ENCODE results near the gene ABCE1. TPM values are rescaled to one million over a fixed set of nuclear protein-coding genes. Genes with fewer than 3 reads are reported as not detected.

The ABCE1 gene
- total and polyA plus RNA-seq, 4 donors: 19.0 to 72.6 (median 44.8) TPM

DNA sequence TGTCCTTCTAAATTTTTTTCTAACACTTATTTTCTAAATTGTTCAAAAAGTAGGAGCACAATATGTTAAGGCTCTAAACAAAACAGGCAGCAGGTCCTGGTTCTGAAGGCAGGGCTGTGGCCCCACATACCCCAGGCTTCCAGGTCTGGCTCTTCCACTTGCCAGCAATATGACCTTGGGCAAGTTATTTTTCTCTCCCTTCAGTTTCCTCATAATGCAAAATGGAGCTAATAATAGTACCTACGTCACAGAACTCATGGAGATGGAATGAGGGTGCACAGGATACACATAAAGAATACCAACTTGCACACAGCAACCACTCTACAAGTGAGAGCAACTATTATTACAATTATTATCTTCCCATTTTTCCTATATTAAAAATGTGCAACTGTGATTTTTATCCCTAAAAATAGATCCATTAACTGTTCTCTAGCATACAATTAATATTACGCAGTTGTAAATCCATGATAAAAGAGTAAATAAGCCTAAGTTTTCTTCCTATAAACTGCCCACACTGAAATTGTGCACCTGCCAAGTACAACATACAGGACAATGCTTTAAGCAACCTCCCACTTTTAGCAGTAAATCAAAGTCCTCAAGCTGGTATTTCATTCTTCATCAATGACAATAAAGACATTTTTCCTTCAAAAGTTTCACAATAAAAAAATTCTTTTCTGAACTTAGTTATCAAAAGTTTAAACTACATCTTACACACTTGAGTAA is 55.2 kb downstream of the ABCE1 start:
- Histone ChIP-seq H3K9me3 (ENCODE audit: control insufficient read depth in 4 of 4, insufficient read depth in 3 of 4, low read length in 3 of 4) (no peaks in the 10 kb centered on the region), H3K27ac (ENCODE audit: low read depth in 1 of 2, low read length in 1 of 2) (peak overlapping the region in 1 of 2 donors; percentile 70), H3K4me1 (ENCODE audit: control insufficient read depth in 5 of 5, insufficient read depth in 5 of 5, low read length in 5 of 5) (peaks cover 0 to 4% (median 0%) of the 10 kb centered on the region in 5 donors), H3K27me3 (ENCODE audit: control insufficient read depth in 3 of 3, insufficient read depth in 3 of 3, low read length in 2 of 3) (no peaks in the 10 kb centered on the region), H3K4me3 (no peak overlapping the region), H3K9ac (ENCODE audit: insufficient read depth in 1 of 2, low read length in 2 of 2) (no peak overlapping the region), H3K36me3 (ENCODE audit: control insufficient read depth in 4 of 4, insufficient read depth in 4 of 4, low read length in 4 of 4) (peaks cover 12 to 36% (median 19%) of the 10 kb centered on the region in 4 donors)
- WGBS, 2 donors: 87 to 95% methylated on average over 2 of the region's 2 CpGs
- TF ChIP-seq, protein P1, sequence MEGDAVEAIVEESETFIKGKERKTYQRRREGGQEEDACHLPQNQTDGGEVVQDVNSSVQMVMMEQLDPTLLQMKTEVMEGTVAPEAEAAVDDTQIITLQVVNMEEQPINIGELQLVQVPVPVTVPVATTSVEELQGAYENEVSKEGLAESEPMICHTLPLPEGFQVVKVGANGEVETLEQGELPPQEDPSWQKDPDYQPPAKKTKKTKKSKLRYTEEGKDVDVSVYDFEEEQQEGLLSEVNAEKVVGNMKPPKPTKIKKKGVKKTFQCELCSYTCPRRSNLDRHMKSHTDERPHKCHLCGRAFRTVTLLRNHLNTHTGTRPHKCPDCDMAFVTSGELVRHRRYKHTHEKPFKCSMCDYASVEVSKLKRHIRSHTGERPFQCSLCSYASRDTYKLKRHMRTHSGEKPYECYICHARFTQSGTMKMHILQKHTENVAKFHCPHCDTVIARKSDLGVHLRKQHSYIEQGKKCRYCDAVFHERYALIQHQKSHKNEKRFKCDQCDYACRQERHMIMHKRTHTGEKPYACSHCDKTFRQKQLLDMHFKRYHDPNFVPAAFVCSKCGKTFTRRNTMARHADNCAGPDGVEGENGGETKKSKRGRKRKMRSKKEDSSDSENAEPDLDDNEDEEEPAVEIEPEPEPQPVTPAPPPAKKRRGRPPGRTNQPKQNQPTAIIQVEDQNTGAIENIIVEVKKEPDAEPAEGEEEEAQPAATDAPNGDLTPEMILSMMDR (IDR thresholded peaks at IDR 0.05; ENCODE audit: control extremely low read depth, extremely low read depth): no peak
- DNase-seq (no peak), ATAC-seq (ENCODE audit: insufficient read depth, low FRiP score) (no peak)

DNA sequence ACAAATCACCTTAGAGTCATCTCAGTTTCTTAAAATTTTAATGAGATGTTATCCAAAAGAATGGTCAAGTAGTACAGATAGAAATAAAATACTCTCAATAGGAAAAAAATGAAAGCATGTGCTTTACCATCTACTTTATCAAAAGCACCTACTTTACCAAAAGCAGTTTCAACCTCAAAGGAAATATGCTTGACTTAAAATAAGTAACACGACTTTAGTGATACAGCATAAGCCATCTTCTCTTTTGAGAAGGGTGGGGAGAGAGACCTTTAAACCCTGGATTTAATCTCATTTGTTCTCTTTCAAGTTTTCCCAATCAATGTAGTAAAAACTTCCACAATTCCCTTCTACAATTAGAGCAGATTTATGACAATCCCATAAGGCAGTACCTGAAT is 55.8 kb downstream of the ABCE1 start:
- H3K9me3 ChIP-seq (ENCODE audit: control insufficient read depth in 4 of 4, insufficient read depth in 3 of 4, low read length in 3 of 4): no peaks in the 10 kb centered on the region
- H3K27ac ChIP-seq (ENCODE audit: low read depth in 1 of 2, low read length in 1 of 2): peak overlapping the region in 1 of 2 donors; percentile 45
- no peak for DNase-seq
- no peaks in the 10 kb centered on the region for H3K27me3 ChIP-seq (ENCODE audit: control insufficient read depth in 3 of 3, insufficient read depth in 3 of 3, low read length in 2 of 3)
- peaks cover 0 to 4% (median 0%) of the 10 kb centered on the region in 5 donors for H3K4me1 ChIP-seq (ENCODE audit: control insufficient read depth in 5 of 5, insufficient read depth in 5 of 5, low read length in 5 of 5)
- H3K36me3 ChIP-seq (ENCODE audit: control insufficient read depth in 4 of 4, insufficient read depth in 4 of 4, low read length in 4 of 4): peaks cover 11 to 34% (median 18%) of the 10 kb centered on the region in 4 donors
- TF ChIP-seq, protein P1 (IDR thresholded peaks at IDR 0.05; ENCODE audit: control extremely low read depth, extremely low read depth): no peak
- H3K4me3 ChIP-seq: no peak overlapping the region
- no peak for ATAC-seq (ENCODE audit: insufficient read depth, low FRiP score)
- WGBS, 2 donors: 50 to 73% methylated on average over 1 of the region's 1 CpG
- no peak overlapping the region for H3K9ac ChIP-seq (ENCODE audit: insufficient read depth in 1 of 2, low read length in 2 of 2)

DNA sequence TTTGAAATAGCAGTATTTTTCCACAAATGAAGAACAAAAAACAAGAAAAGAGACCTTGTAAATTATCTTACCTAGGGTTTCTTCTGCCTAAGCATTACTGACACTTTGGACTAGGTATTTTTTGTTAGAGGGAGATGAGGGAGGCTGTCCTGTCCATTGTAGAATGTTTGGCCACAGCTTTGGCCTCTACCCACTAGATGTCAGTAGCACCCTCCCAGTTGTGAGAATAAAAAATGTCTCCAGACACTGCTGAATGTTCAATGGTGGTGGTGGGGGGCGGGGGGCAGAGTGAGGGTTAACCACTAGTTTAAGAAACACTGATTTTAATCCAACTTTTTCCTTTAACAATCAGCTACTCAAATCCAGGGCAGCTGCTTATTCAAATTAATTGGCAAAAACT is 56.5 kb downstream of the ABCE1 start:
- Histone ChIP-seq H3K4me3 (no peak overlapping the region), H3K9ac (ENCODE audit: insufficient read depth in 1 of 2, low read length in 2 of 2) (no peak overlapping the region), H3K4me1 (ENCODE audit: control insufficient read depth in 5 of 5, insufficient read depth in 5 of 5, low read length in 5 of 5) (peaks cover 0 to 4% (median 0%) of the 10 kb centered on the region in 5 donors), H3K27ac (ENCODE audit: low read depth in 1 of 2, low read length in 1 of 2) (no peak overlapping the region), H3K27me3 (ENCODE audit: control insufficient read depth in 3 of 3, insufficient read depth in 3 of 3, low read length in 2 of 3) (no peaks in the 10 kb centered on the region), H3K36me3 (ENCODE audit: control insufficient read depth in 4 of 4, insufficient read depth in 4 of 4, low read length in 4 of 4) (peaks cover 7 to 30% (median 13%) of the 10 kb centered on the region in 4 donors), H3K9me3 (ENCODE audit: control insufficient read depth in 4 of 4, insufficient read depth in 3 of 4, low read length in 3 of 4) (no peaks in the 10 kb centered on the region)
- peak in 2 of 3 donors; percentile 13 to 36 for DNase-seq
- ATAC-seq (ENCODE audit: insufficient read depth, low FRiP score): no peak
- TF ChIP-seq, protein P1 (IDR thresholded peaks at IDR 0.05; ENCODE audit: control extremely low read depth, extremely low read depth): peak; percentile 27
- WGBS, 2 donors: 79 to 94% methylated on average over 1 of the region's 1 CpG
